ENCODE measurements around the gene APLF.
"Not testable (repeated sequence)": the region's sequence is repeated elsewhere in the genome, so short reads cannot be mapped to it uniquely, and the experiment has no call there.

The APLF gene

DNA sequence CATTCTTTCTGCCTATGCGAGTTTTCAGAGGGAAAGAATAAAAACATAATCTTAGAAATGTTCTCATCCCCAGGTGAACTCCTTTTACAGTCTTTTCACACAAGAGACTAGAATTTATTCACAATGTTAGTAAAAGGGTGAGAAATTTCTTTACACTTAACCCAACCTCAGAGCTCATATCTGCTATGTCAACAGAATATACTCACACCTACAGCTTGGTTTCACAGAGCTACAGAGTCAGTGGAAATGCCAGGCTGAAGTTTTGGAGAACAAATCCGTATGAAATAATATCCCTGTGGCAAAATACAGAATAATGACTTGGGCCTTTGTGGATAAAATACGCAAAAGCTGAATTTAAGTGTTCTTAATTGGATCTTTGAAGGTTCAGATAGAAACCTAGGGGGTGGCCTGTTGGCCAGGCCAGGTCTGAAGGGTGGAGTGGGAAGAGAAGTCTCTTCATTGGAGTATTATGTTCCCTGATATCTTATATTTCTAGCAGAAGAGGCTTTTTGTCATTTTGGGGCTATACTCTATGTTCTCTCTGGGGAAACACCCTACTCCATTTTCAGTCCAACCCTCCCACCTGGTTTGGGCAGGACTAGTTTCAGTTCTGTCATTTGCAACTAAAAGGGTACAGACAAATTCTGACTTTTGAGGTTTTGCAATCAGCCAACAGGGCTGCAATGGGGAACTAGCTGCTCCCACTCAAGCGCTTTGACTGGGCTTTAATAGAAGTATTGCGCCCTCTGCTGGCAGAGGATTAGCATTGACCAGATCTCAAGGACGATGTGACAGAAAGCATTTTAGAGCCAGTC lies 26.0 kb upstream of the APLF start:
- peak; percentile 98 for DNase-seq

GRCh38 chr2:68441994-68442322 lies 25.4 kb upstream of the APLF start:
- no peak for DNase-seq

DNA sequence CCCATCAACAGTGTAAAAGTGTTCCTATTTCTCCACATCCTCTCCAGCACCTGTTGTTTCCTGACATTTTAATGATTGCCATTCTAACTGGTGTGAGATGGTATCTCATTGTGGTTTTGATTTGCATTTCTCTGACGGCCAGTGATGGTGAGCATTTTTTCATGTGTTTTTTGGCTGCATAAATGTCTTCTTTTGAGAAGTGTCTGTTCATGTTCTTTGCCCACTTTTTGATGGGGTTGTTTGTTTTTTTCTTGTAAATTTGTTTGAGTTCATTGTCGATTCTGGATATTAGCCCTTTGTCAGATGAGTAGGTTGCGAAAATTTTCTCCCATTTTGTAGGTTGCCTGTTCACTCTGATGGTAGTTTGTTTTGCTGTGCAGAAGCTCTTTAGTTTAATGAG lies 21.0 kb upstream of the APLF start:
- DNase-seq, result not testable (repeated sequence)

DNA sequence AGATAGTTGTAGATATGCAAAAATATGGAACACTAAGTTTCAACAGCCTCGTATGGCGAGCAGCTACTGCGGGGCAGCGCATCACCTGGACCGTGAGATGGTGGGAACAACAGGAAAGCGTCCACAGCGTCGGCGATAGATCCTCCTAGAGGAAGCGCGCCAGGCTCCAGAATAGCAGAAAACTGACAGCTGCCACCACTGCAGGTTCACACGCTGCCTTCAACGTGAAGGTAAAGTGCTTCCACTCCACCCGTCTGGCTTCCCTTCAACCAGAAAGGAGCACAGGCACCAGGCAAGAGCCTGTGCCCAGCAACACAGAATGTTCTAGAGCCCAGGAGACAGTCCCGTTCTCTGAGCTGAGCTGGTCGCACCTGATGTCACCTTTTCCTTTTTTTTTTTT lies 20.3 kb upstream of the APLF start:
- DNase-seq, result no peak

DNA sequence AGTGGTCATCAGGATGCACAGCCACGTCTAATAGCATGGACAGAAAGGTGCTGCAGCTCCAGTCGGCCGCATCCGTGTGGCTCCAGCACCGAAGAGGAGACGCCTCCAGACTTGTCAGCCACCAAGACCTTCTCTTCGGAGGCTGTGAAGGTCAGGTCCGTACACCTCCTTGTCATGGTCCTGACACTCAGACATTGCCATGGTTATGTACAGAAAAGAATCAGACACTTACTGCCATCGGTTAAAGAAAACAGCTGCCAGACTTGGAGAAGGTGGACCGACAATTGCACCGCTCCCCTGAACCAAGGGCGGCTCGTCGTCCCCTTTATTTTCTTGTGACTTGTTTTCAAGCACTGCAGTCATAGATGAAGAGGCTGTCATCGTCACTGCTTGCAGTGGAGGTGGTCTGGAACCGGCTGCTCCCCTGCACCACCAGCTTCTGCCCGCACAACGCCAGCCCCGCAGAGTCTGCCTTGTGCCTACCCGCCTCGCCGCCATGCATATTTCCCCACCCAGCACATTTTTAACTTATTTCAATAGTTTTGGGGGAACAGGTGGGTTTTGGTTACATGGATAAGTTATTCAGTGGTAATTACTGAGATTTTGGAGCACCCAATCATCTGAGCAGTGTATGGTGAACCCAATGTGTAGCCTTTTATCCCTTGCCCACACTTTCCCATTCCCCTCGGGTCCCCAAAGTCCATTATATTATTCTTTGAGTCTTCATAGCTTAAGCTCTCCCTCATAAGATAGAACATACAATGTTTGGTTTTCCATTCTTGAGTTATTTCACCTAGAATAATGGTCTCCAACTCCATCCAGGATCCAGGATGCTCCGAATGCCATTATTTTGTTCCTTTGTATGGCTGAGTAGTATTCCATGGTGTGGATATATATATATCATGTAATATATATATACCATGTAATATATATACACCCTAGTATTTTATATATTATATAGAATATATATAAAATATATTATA lies 18.4 kb upstream of the APLF start:
- no peak for DNase-seq

DNA sequence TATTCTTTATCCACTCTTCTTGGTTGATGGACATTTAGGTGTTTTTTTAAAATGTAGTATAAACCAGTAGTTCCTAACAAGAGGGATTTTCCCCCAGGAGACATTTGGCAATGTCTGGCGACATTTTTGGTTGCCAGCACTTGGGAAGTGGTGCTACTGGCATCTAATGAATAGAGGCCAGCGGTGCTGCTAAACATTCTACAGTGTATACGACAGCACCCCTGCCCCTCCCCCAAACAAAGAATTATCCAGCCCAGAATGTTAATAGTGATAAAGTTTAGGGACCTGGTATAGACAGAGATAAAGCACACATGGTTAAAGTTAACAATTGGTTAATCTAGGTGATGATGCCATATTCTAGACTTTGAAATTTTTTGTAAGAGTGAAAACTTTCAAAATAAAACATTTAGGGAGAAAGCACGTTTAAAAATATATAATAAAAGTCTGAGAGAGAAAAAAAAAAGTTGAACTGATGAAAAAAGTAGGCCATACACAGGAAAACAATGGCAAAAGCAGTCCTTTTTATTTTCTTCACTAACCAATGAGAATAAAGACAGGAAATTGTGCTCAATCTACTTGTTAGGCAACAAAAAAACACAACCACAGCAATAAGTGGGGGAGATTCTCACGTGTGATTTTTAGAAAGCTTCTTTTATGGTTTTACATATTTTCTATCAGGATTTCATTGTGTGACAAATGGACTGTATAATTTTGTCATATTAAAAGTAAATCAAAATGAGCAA lies 15.1 kb upstream of the APLF start:
- peak; percentile 50 for DNase-seq

GRCh38 chr2:68453761-68454360 lies 13.5 kb upstream of the APLF start:
- no peak for DNase-seq

- DNase-seq, result no peak
Observed at GRCh38 chr2:68454719-68455118, 12.7 kb upstream of the APLF start.

DNA sequence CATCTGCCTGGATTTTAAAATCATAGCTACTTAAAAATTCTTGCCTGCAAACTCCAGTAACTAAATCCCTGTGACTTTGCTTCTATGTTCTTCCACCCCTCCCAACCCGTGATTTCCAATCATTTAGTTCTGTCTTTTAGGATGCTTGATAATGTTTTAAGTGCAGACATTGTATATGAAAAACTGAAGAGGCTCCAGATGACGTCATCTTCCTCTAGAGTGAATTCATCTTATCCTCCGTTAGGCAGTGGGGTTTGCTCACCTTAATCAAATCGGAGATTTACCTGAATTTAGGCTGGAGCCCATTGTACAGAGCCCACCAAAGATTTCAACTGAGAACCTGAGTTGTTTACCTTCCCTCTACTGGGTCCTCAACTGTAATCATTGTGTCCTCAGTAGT lies 11.2 kb upstream of the APLF start:
- no peak for DNase-seq

DNA sequence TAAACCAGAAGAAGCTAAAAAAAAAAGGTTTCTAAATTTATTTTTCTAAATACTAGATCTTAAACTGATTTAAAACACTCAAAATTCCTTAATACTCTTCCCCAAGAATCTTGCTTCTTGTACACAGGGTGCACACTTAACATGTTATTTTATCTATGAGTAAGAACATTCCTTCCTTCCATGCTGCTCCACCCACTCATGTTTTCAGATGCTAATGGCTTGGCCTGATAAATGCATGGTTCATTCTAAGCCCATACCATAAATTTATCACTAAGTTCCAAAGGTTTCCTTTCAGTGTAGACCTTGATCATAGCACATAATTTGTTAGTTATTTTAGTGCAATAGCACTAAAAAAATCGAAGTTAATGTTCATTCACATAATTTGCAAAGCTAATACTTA lies 8.4 kb upstream of the APLF start:
- peak; percentile 70 for DNase-seq

DNA sequence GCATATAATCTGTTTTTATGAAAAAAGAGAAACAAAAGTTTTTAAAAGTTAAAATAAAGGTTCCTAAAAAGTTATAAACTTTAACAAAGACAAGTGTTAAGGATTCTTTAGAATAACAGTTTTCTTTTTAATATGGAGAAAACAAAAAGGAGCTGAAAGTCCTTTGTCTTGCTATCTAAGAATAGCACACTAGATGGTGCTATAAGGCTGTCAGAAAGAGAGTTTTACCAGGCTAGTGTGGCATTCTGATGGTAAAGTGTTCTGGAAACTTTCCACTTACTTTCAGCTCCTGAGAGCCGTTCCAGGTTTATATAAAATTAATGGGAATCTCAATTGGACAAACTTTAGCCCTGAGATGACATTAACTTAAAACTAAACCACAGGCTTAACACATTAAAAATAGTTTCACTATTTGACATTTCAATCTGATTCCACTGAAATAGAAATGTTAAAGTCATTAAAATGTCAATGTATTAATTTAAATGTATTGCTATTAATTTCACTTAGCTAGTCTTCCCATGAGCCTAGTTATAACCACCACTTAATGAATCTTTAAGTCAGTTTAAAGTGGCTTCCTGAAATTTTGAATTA lies 4.0 kb upstream of the APLF start:
- DNase-seq, result peak; percentile 84

- peak; percentile 57 for DNase-seq
Observed at GRCh38 chr2:68464651-68465050, 2.7 kb upstream of the APLF start.

GRCh38 chr2:68465081-68465916 lies 2.1 kb upstream of the APLF start:
- DNase-seq, result no peak

GRCh38 chr2:68466361-68466777 lies 1.0 kb upstream of the APLF start:
- peak; percentile 72 for DNase-seq

GRCh38 chr2:68466778-68467076 lies 658 bp upstream of the APLF start:
- DNase-seq, result no peak

DNA sequence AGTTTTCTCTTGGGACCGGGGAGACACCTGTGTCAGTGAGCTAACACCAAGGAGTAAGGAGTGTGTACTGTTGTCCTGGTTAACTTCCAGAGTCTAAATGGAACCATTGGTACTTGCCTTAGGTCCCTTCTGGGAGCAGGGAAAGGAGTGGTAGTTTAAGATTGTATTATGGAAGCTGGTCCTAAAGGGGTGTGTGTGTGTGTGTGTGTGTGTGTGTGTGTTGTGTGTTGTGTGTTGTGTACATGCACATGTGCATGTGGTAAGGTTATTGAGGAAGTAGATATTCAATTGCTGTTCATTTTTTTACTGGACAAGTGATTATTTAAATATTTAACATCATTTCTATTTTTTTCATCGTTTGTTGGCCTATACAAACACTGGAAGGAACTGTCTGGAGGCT lies 1.4 kb downstream of the APLF start:
- no peak for DNase-seq

DNA sequence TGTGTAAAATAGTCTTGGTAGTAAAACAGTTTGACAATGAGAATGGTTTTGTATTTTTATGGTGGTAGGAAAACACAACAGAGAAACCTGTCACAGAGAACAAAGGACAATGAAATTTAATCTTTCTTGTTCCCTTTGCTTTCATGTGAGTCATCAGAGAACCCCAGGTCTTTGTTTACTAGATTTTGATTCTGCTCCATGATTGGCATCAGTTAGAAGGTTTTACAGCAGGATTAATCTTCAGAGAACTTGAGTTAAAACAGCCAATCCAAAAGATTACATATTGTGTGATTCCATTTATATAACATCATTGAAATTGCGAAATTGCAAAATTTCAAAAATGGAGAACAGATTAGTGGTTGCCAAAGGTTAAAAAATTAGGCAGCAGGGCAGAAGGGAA lies 2.5 kb downstream of the APLF start:
- no peak for DNase-seq

DNA sequence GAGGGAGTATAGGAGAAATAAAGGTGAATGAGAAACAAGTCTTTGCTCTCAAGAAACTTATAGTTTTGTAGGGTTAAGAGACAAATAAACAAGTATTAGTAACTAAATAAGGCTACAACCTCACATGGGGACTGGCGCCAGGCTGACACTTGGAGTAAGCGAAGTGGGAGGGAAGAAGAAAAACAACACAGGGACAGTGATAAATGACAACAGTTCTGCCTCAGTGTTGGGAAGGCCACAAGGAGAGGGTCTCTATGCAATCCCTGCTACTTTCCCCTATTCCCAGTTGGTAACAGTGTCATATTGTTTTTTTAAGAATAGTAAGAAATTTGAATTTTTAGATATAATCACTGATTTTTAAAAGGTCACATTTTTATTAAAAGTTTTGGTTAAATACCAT lies 4.0 kb downstream of the APLF start:
- DNase-seq, result no peak

GRCh38 chr2:68472796-68473414 lies 5.5 kb downstream of the APLF start:
- DNase-seq, result no peak

- no peak for DNase-seq
Observed at GRCh38 chr2:68475110-68475509, 7.7 kb downstream of the APLF start.

DNA sequence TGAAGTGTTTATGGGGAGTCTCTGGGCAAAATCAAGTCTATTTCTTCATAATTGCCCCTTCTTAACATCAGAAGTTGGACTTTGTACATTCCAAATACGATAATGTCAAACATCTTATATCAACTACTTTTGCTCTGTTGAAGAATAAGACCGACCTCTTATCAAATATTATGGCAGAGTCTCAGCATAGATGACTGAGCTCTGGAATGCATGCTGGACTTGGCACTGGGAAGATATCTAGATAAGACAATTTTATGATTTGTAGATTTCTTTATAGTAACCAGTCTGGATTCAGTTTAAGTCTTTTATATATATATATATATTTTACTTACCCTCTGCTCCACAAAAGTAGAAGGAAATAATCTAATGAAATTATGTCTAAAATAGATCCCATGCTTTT lies 8.2 kb downstream of the APLF start:
- DNase-seq, result no peak

Measured in hematopoietic multipotent progenitor cell treated with erythropoietin and hydrocortisone succinate and interleukin-3 and kit ligand, for 4 days (in vitro differentiated cells).